Measurements from ENCODE around the gene PLD5. TPM values are rescaled to one million over a fixed set of nuclear protein-coding genes. Genes with fewer than 3 reads are reported as not detected.
"Not testable (repeated sequence)": the region's sequence is repeated elsewhere in the genome, so short reads cannot be mapped to it uniquely, and the experiment has no call there.

The PLD5 gene
- total RNA-seq, 2 experiments from 2014 or later, result not detected

DNA sequence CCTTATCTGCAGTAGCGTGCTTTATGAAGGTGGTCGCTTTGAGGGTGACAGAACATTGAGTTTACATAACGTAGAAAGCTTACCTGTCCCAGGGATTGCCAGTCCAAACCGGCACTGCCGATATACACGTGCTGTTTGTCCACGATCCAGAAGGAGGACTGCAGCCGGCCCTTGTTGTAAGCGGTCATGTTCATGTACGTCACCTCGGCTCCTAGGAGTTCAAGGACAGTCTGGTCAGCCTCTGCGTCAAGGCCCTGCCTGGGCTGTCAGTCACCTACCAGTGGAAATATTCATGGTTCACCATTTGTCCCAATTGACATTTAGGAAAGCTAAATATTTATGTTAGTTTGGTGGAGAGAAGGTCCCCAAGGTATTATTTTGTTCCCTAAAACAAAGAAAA lies 304.6 kb downstream of the PLD5 start:
- Mint-ChIP-seq H3K27ac (no peak overlapping the region), H3K36me3 (no peaks in the 10 kb centered on the region), H3K4me1 (no peaks in the 10 kb centered on the region), H3K4me3 (no peak overlapping the region), H3K27me3 (no peaks in the 10 kb centered on the region), H3K9me3 (ENCODE audit: low read depth) (peaks cover 2% of the 10 kb centered on the region)
- DNase-seq, result no peak
- CTCF ChIA-PET, result no interaction called here
- no peak for ATAC-seq

- ATAC-seq (no peak), DNase-seq (no peak)
- H3K27ac Mint-ChIP-seq, result no peak overlapping the region
- CTCF ChIA-PET, result no interaction called here
- H3K4me1 Mint-ChIP-seq, result no peaks in the 10 kb centered on the region
- no peaks in the 10 kb centered on the region for H3K36me3 Mint-ChIP-seq
- no peaks in the 10 kb centered on the region for H3K27me3 Mint-ChIP-seq
- peaks cover 2% of the 10 kb centered on the region for H3K9me3 Mint-ChIP-seq (ENCODE audit: low read depth)
- no peak overlapping the region for H3K4me3 Mint-ChIP-seq
Measured at GRCh38 chr1:242219298-242219901, 305.1 kb downstream of the PLD5 start.

DNA sequence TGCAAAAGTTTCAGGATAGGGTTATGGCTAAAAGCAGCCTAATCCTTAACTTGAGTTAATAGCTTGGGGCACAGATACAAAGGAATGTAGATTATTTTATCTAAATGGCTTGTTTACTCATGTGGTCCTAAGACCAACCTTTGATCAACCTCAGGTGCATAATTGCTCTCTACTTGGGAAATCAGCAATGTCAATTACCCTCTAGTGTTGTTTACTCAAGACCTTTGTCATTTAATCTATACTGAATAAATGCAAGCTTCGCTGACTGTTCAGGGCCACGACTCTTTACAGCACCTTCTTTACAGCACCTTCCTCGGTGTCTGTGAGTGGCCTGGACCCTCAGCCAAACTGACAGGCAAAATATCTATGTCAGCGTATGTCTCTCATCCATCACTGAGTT lies 308.1 kb downstream of the PLD5 start:
- CTCF ChIA-PET, result no interaction called here
- ATAC-seq, result no peak

DNA sequence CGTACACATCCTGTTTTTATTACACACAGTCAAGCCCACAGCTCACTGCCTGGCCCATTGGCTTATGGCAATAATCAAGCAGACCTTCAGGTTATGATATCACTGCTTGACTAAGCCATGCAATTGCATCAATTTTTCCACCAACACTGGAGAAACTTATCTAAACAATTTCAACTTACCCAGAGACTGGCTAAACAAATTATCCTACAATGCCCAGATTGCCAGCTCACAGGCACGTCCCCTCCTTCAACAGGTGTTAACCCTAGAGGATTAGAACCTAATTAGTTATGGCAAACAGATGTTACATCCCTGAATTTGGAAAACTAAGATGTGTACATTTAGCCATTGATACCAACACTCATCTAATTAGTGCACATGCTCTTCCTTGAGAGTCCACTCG lies 310.0 kb downstream of the PLD5 start:
- H3K9me3 Mint-ChIP-seq (ENCODE audit: low read depth); H3K27me3 Mint-ChIP-seq: not testable (repeated sequence)
- CTCF ChIA-PET, result interaction anchor here (0.6 to 0.7 kb wide), 2 partner anchors 9 to 43 kb away, joined by 3 read pairs; no protein-coding TSS in a partner anchor

More for the DNA sequence above, 308.1 kb downstream of the PLD5 start:
- Mint-ChIP-seq H3K4me1 (no peaks in the 10 kb centered on the region), H3K9me3 (ENCODE audit: low read depth) (peaks cover 2% of the 10 kb centered on the region), H3K36me3 (no peaks in the 10 kb centered on the region), H3K27me3 (no peaks in the 10 kb centered on the region), H3K27ac (no peak overlapping the region), H3K4me3 (no peak overlapping the region)
- DNase-seq, result no peak

GRCh38 chr1:242212961-242213360 lies 311.5 kb downstream of the PLD5 start:
- H3K4me3 Mint-ChIP-seq; H3K9me3 Mint-ChIP-seq (ENCODE audit: low read depth); DNase-seq; CTCF ChIA-PET; H3K4me1 Mint-ChIP-seq; H3K27me3 Mint-ChIP-seq; H3K27ac Mint-ChIP-seq; H3K36me3 Mint-ChIP-seq; ATAC-seq: not testable (repeated sequence)

More for the DNA sequence above, 310.0 kb downstream of the PLD5 start:
- H3K27ac Mint-ChIP-seq, H3K4me3 Mint-ChIP-seq, DNase-seq, H3K4me1 Mint-ChIP-seq, H3K36me3 Mint-ChIP-seq, ATAC-seq: not testable (repeated sequence)

GRCh38 chr1:242212401-242212800 lies 312.1 kb downstream of the PLD5 start:
- Mint-ChIP-seq H3K4me3 (no peak overlapping the region), H3K4me1 (no peaks in the 10 kb centered on the region), H3K27me3 (no peaks in the 10 kb centered on the region), H3K36me3 (no peaks in the 10 kb centered on the region), H3K9me3 (ENCODE audit: low read depth) (peaks cover 2% of the 10 kb centered on the region), H3K27ac (no peak overlapping the region)
- DNase-seq (no peak), ATAC-seq (no peak)
- CTCF ChIA-PET, result no interaction called here

- peaks cover 2% of the 10 kb centered on the region for H3K9me3 Mint-ChIP-seq (ENCODE audit: low read depth)
- no peaks in the 10 kb centered on the region for H3K4me1 Mint-ChIP-seq
- no peaks in the 10 kb centered on the region for H3K36me3 Mint-ChIP-seq
Measured at GRCh38 chr1:242211254-242212022, 313.1 kb downstream of the PLD5 start.

DNA sequence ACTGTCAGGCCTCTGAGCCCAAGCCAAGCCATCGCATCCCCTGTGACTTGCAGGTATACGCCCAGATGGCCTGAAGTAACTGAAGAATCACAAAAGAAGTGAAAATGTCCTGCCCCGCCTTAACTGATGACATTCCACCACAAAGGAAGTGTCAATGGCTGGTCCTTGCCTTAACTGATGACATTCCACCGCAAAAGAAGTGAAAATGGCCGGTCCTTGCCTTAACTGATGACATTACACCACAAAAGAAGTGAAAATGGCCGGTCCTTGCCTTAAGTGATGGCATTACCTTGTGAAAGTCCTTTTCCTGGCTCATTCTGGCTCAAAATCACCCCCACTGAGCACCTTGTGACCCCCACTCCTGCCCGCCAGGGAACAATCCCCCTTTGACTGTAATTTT lies 314.2 kb downstream of the PLD5 start:
- DNase-seq; H3K4me1 Mint-ChIP-seq; H3K36me3 Mint-ChIP-seq; ATAC-seq; H3K4me3 Mint-ChIP-seq; CTCF ChIA-PET; H3K27ac Mint-ChIP-seq; H3K9me3 Mint-ChIP-seq (ENCODE audit: low read depth); H3K27me3 Mint-ChIP-seq: not testable (repeated sequence)

More at GRCh38 chr1:242211254-242212022, 313.1 kb downstream of the PLD5 start:
- H3K4me3 Mint-ChIP-seq, result no peak overlapping the region
- ATAC-seq, result no peak
- DNase-seq, result no peak
- H3K27me3 Mint-ChIP-seq, result no peaks in the 10 kb centered on the region
- CTCF ChIA-PET, result no interaction called here
- H3K27ac Mint-ChIP-seq, result no peak overlapping the region

- Mint-ChIP-seq H3K4me1 (no peaks in the 10 kb centered on the region), H3K9me3 (ENCODE audit: low read depth) (no peaks in the 10 kb centered on the region), H3K4me3 (no peak overlapping the region), H3K27me3 (no peaks in the 10 kb centered on the region), H3K27ac (no peak overlapping the region), H3K36me3 (no peaks in the 10 kb centered on the region)
- DNase-seq, result no peak
- ATAC-seq, result no peak
- CTCF ChIA-PET, result no interaction called here
Measured at GRCh38 chr1:242209063-242209462, 315.4 kb downstream of the PLD5 start.

- no peaks in the 10 kb centered on the region for H3K9me3 Mint-ChIP-seq (ENCODE audit: low read depth)
- H3K4me1 Mint-ChIP-seq, result no peaks in the 10 kb centered on the region
- CTCF ChIA-PET, result no interaction called here
- H3K27ac Mint-ChIP-seq, result no peak overlapping the region
- no peak for DNase-seq
- no peaks in the 10 kb centered on the region for H3K27me3 Mint-ChIP-seq
- no peaks in the 10 kb centered on the region for H3K36me3 Mint-ChIP-seq
- ATAC-seq, result no peak
- no peak overlapping the region for H3K4me3 Mint-ChIP-seq
Measured at GRCh38 chr1:242208021-242208420, 316.5 kb downstream of the PLD5 start.

- no peaks in the 10 kb centered on the region for H3K27me3 Mint-ChIP-seq
- CTCF ChIA-PET, result no interaction called here
- DNase-seq, result no peak
- H3K27ac Mint-ChIP-seq, result no peak overlapping the region
- no peak for ATAC-seq
- H3K9me3 Mint-ChIP-seq (ENCODE audit: low read depth), result no peaks in the 10 kb centered on the region
- H3K4me3 Mint-ChIP-seq, result no peak overlapping the region
- H3K36me3 Mint-ChIP-seq, result no peaks in the 10 kb centered on the region
- H3K4me1 Mint-ChIP-seq, result no peaks in the 10 kb centered on the region
Measured at GRCh38 chr1:242206994-242207393, 317.5 kb downstream of the PLD5 start.

DNA sequence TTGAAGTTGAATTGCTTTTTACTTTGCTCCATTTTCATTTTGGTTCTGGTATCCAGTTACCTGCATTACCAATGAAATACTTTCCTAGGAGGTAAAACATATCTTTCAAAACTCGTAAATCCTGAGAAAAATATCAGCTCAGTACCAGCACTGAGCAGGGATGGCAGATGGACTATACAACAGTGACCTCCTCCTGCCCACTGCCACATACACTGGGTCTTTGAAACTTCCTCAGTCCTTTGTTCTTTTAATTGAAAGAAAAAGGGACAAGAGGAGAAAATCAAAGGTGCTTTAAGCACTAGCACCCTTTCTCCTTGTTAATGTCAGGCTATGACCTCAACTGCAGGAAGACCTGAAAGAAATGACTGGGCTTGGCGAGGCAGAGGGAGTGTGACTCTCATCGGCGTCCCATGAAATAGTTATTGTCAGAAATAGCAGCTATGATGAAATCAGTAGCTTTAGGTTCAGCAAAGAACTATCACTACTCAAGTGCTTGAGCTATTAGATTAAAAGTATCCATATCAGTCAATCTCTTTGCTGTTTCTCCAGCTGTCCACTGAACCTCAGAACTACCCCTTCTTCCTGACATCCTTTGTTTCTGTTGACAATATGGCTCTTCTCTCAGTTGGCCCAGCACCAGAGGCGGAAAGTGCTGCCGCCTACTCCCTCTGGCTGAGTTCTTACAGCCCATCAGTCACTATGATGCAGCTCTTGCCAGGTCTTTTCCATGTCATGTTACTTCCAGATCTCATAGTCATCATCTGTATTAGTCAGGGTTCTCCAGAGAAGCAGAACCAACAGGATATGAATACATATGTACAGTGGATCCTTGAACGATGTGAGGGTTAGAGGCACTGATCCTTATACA lies 318.6 kb downstream of the PLD5 start:
- no peaks in the 10 kb centered on the region for H3K36me3 Mint-ChIP-seq
- DNase-seq, result no peak

DNA sequence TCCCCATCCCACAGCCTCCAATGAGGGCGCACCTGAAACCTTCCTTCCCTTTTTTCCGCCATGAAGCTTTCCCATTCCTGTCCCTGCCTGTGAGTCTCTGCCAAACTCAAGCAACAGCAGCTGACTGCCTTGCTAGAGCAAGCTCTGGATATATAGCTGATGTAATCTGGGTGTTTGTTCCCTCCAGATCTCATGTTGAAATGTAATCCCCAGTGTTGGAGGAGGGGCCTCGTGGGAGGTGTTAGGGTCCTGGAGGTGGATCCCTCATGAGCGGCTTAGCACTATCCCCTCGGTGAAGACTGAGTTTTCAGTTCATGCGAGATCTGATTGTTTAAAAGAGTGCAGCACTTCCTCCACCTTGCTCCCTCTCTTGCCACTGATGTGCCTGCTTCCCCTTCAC lies 321.2 kb downstream of the PLD5 start:
- no peak for ATAC-seq
- no peaks in the 10 kb centered on the region for H3K9me3 Mint-ChIP-seq (ENCODE audit: low read depth)
- no peak overlapping the region for H3K4me3 Mint-ChIP-seq
- no peaks in the 10 kb centered on the region for H3K4me1 Mint-ChIP-seq
- no peak for DNase-seq
- CTCF ChIA-PET, result no interaction called here
- no peaks in the 10 kb centered on the region for H3K27me3 Mint-ChIP-seq
- H3K36me3 Mint-ChIP-seq, result no peaks in the 10 kb centered on the region
- no peak overlapping the region for H3K27ac Mint-ChIP-seq

More for the DNA sequence above, 318.6 kb downstream of the PLD5 start:
- Mint-ChIP-seq H3K4me1 (no peaks in the 10 kb centered on the region), H3K27me3 (no peaks in the 10 kb centered on the region), H3K4me3 (no peak overlapping the region), H3K9me3 (ENCODE audit: low read depth) (no peaks in the 10 kb centered on the region), H3K27ac (no peak overlapping the region)
- CTCF ChIA-PET, result interaction anchor here (0.6 kb wide), 1 partner anchor 9 kb away, joined by 3 read pairs; no protein-coding TSS in a partner anchor
- ATAC-seq, result no peak
